HepG2 (cell line): ENCODE data around the gene DLL4. TPM values are rescaled to one million over a fixed set of nuclear protein-coding genes. Genes with fewer than 3 reads are reported as not detected.

Experiments used
- ATAC-seq: fragments of 200-7000 bp; cut with Tn5 transposase; 3 replicates; pipeline ENCODE4 v1.9.1; 2020; ENCODE audit warnings: mild to moderate bottlenecking, moderate library complexity
- BruUV-seq: library from RNA; stranded (reverse); fragments of 400-500 nt; replicated peaks from 2 replicates; lab custom pipeline; 2021; lab: Mats Ljungman, UMichigan
- CTCF ChIA-PET: fragments of 300-600 bp; formaldehyde crosslinking; extraction: SDS; loops from one replicate; lab custom pipeline; 2021; ENCODE audit warnings: low total read pairs, inconsistent platforms, low intra/inter-chr PET ratio; lab: Yijun Ruan, JAX
- POLR2A ChIA-PET: fragments of 350-600 bp; sonication (Branson Sonifier 250); formaldehyde crosslinking; loops from one replicate; lab custom pipeline; 2020; ENCODE audit warnings: antibody characterized with exemption, inconsistent platforms; lab: Yijun Ruan, JAX
- DNase-seq: peaks from one replicate; pipeline ENCODE4 v3.0.0-alpha.2; 2015; ENCODE audit warnings: low spot score
- FAIRE-seq: peaks from 3 replicates; lab custom pipeline; 2011; peaks lifted over from hg19 to GRCh38; lab: Jason Lieb, UNC
- H2AFZ ChIP-seq: one replicate; pipeline ENCODE4 v1.6.1; 2011; ENCODE audit warnings: low read length, inconsistent platforms
- H3K27ac ChIP-seq: fragments of 300-600 bp; 3 replicates; pipeline ENCODE4 v1.8.0; 2011; ENCODE audit warnings: mixed run types, mild to moderate bottlenecking, mixed read lengths, low read length, inconsistent platforms; ENCODE audit not compliant: insufficient read depth; ENCODE audit errors: extremely low read length
- H3K27me3 ChIP-seq, 2 experiments: fragments of 200-600 bp in 1 of 2; 2 replicates in 1 of 2; 3 replicates in 1 of 2; pipeline versions ENCODE4 v1.6.0 to v1.8.0; 2011; ENCODE audit warnings: low read length in 2 of 2, mild to moderate bottlenecking in 2 of 2, moderate library complexity in 2 of 2, inconsistent platforms in 1 of 2; ENCODE audit not compliant: insufficient read depth in 2 of 2, control insufficient read depth in 1 of 2
- H3K36me3 ChIP-seq, 2 experiments: fragments of 200-600 bp in 1 of 2; replicated peaks in 1 of 2; 2 replicates in 1 of 2; 3 replicates in 1 of 2; pipeline versions ENCODE4 v1.5.1 to v1.8.0; 2011; ENCODE audit warnings: low read length in 2 of 2, inconsistent platforms in 1 of 2; ENCODE audit not compliant: insufficient read depth in 2 of 2, control insufficient read depth in 1 of 2
- H3K4me1 ChIP-seq: 2 replicates; pipeline ENCODE4 v1.5.1; 2012; ENCODE audit warnings: low read length, inconsistent platforms; ENCODE audit not compliant: insufficient read depth
- H3K4me2 ChIP-seq: 2 replicates; pipeline ENCODE4 v1.6.0; 2011; ENCODE audit warnings: low read depth, low read length, inconsistent platforms
- H3K4me3 ChIP-seq, 3 experiments: fragments of 200-600 bp in 1 of 3; sonication (generic), shearing (Covaris generic) in 1 of 3; replicated peaks in 1 of 3; 2 replicates each; pipeline ENCODE4 v1.5.1; 2011 to 2016; ENCODE audit warnings: low read length in 3 of 3, inconsistent platforms in 2 of 3, low read depth in 2 of 3, mild to moderate bottlenecking in 2 of 3, control low read depth in 1 of 3, mixed read lengths in 1 of 3; ENCODE audit not compliant: insufficient read depth in 1 of 3
- H3K79me2 ChIP-seq: one replicate; pipeline ENCODE4 v1.6.1; 2011; ENCODE audit warnings: low read length, inconsistent platforms; ENCODE audit not compliant: insufficient read depth
- H3K9ac ChIP-seq: 2 replicates; pipeline ENCODE4 v1.6.0; 2011; ENCODE audit warnings: mild to moderate bottlenecking, low read depth, low read length, inconsistent platforms; ENCODE audit not compliant: insufficient read depth
- H3K9me3 ChIP-seq: 2 replicates; pipeline ENCODE4 v1.5.1; 2012; ENCODE audit warnings: mild to moderate bottlenecking, low read length
- H4K20me1 ChIP-seq: 2 replicates; pipeline ENCODE4 v1.6.0; 2011; ENCODE audit warnings: inconsistent platforms, mild to moderate bottlenecking, low read length, moderate library complexity; ENCODE audit not compliant: insufficient read depth
- SATB2 ChIP-seq: sonication (generic); formaldehyde crosslinking; IDR thresholded peaks from 2 replicates; pipeline ENCODE4 v1.5.0; 2020; ENCODE audit warnings: missing genetic modification reagents
- ZNF121 ChIP-seq: sonication (generic); formaldehyde crosslinking; IDR thresholded peaks from 2 replicates; pipeline ENCODE4 v1.5.0; 2020; ENCODE audit warnings: mild to moderate bottlenecking, missing genetic modification reagents
- ZNF143 ChIP-seq: sonication (generic); formaldehyde crosslinking; IDR thresholded peaks from 2 replicates; pipeline ENCODE4 v1.4.0; 2020; ENCODE audit warnings: missing genetic modification reagents
- WGBS: methylation state at CpG from one replicate; pipeline ENCODE4 v1.1.6; 2017; ENCODE audit warnings: low lambda C conversion rate; 5-methylcytosine and 5-hydroxymethylcytosine counted together
- in situ Hi-C: cut with HindIII; loops from 2 replicates; pipeline ENCODE4 v1.10.0; 2017; ENCODE audit warnings: low pct_unique_long_range_greater_than_20kb; ENCODE audit not compliant: extremely low pct_ligation_motif_present
- intact Hi-C: fragments of 100-400 bp; cut with micrococcal nuclease; formaldehyde crosslinking; loops from one replicate; pipeline ENCODE4 v1.10.0; 2022; ENCODE audit not compliant: unreplicated experiment
- polyA plus RNA-seq, 8 experiments: library from polyadenylated mRNA; depleted of rRNA in 3 of 8; stranded (reverse) in 7 of 8; unstranded in 1 of 8; fragments of >200 nt; fragmentation: Illumina TruSeq in 4 of 8; extraction: Trizol in 4 of 8; gene quantifications; 2 replicates each; pipeline versions ENCODE4 v1.2.1 to v1.2.3, GENCODE V29; 2011 to 2016; ENCODE audit warnings: low read depth in 4 of 8, missing spikeins in 1 of 8, mixed read lengths in 1 of 8; ENCODE audit not compliant: insufficient read depth in 1 of 8
- total RNA-seq, 5 experiments: library from RNA; depleted of rRNA; stranded (reverse); fragments of >200 nt; fragmentation: Illumina TruSeq; extraction: Trizol; gene quantifications; 2 replicates each; pipeline ENCODE4 v1.2.3, GENCODE V29; 2016; ENCODE audit warnings: low read depth in 1 of 5
- TF ChIP-seq, protein P1 (sequence below): sonication (generic); formaldehyde crosslinking; IDR thresholded peaks from 2 replicates; pipeline ENCODE4 v1.4.0; 2020; ENCODE audit warnings: mild to moderate bottlenecking, missing genetic modification reagents
- TF ChIP-seq, protein P2 (sequence below): sonication (generic); formaldehyde crosslinking; IDR thresholded peaks from 2 replicates; pipeline ENCODE4 v1.8.1; 2022; ENCODE audit warnings: mild to moderate bottlenecking, missing genetic modification reagents

The DLL4 gene
- total and polyA plus RNA-seq, 2 of the 13 experiments (the other 11 are each of a cell fraction or from before 2014, with no cell fraction given) = 0.20 to 0.25 TPM

DNA sequence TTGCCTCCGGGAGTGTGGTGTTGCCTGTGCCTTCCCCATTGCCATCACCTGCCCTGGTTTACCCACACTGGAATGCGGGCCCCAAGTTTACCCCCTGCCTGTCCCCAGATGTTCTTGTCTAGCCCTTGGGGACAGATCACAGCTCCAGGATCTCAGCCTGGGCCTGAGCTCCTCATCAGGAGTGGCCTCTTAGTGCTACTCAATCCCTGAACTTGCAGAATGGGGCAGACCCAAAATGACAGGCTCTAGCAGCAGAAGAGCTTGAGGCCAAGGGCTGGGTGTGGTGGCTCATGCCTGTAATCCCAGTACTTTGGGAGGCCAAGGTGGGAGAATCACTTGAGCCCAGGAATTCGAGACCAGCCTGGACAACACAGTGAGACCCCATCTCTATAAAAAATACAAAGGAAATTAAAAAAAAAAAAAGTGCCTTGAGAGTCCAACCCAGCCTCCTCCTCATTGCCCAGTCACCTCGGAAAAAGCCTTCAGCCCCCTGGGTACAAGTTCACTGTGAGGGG lies 28.0 kb downstream of the DLL4 start:
- ChIA-PET POLR2A (no interaction called here), CTCF (no interaction called here)
- ATAC-seq = no peak
- 0 out of 2 replicates have a peak, but pooled peaks cover 9% of the 10 kb centered on the region for H3K4me1 ChIP-seq
- no peak for FAIRE-seq
- no peaks in the 10 kb centered on the region for H3K79me2 ChIP-seq
- H3K4me2 ChIP-seq = no peak overlapping the region
- no peak overlapping the region for H3K27ac ChIP-seq
- peaks cover 14 to 56% of the 10 kb centered on the region in 2 experiments; a peak in 4 of 5 replicates for H3K27me3 ChIP-seq
- no peak for TF ChIP-seq SATB2 (CRISPR knock-in tag)
- TF ChIP-seq, protein P1, sequence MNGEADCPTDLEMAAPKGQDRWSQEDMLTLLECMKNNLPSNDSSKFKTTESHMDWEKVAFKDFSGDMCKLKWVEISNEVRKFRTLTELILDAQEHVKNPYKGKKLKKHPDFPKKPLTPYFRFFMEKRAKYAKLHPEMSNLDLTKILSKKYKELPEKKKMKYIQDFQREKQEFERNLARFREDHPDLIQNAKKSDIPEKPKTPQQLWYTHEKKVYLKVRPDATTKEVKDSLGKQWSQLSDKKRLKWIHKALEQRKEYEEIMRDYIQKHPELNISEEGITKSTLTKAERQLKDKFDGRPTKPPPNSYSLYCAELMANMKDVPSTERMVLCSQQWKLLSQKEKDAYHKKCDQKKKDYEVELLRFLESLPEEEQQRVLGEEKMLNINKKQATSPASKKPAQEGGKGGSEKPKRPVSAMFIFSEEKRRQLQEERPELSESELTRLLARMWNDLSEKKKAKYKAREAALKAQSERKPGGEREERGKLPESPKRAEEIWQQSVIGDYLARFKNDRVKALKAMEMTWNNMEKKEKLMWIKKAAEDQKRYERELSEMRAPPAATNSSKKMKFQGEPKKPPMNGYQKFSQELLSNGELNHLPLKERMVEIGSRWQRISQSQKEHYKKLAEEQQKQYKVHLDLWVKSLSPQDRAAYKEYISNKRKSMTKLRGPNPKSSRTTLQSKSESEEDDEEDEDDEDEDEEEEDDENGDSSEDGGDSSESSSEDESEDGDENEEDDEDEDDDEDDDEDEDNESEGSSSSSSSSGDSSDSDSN (CRISPR knock-in tag) = no peak
- TF ChIP-seq ZNF121 (CRISPR knock-in tag) = 0 out of 2 replicates have a peak, but pooled peaks have one; percentile 28
- no peak for TF ChIP-seq ZNF143 (CRISPR knock-in tag)
- TF ChIP-seq, protein P2, sequence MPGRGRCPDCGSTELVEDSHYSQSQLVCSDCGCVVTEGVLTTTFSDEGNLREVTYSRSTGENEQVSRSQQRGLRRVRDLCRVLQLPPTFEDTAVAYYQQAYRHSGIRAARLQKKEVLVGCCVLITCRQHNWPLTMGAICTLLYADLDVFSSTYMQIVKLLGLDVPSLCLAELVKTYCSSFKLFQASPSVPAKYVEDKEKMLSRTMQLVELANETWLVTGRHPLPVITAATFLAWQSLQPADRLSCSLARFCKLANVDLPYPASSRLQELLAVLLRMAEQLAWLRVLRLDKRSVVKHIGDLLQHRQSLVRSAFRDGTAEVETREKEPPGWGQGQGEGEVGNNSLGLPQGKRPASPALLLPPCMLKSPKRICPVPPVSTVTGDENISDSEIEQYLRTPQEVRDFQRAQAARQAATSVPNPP (CRISPR knock-in tag) = no peak
- no peak overlapping the region for H3K9ac ChIP-seq
- H3K4me3 ChIP-seq = no peak overlapping the region
- H4K20me1 ChIP-seq = no peaks in the 10 kb centered on the region
- intact Hi-C loops (no loop called here), in situ Hi-C loops (no loop called here)
- no peak overlapping the region for H2AFZ ChIP-seq
- no peak for DNase-seq
- H3K36me3 ChIP-seq = no peaks in the 10 kb centered on the region
- 0% methylated on average over 3 of the region's 4 CpGs for WGBS
- no TSS peak for BruUV-seq
- H3K9me3 ChIP-seq = no peaks in the 10 kb centered on the region
